C4-2B (cell line): ENCODE results near the gene ADARB2.

ENCODE experiments used
- H3K27ac ChIP-seq: fragments of 450-650 bp; 2 replicates; pipeline ENCODE4 v1.5.1; 2017
- CTCF ChIP-seq: fragments of 450-650 bp; conservative IDR thresholded peaks from 2 replicates; pipeline ENCODE4 v1.5.1; 2017; ENCODE audit warnings: mild to moderate bottlenecking
- ZFX ChIP-seq: fragments of 450-650 bp; IDR thresholded peaks from 2 replicates; pipeline ENCODE4 v1.6.1; 2017

ADARB2 gene

GRCh38 chr10:1476455-1476803 lies 260.9 kb downstream of the ADARB2 start:
- H3K27ac ChIP-seq = no peak overlapping the region
- TF ChIP-seq CTCF (no peak), ZFX (no peak)

- no peak for TF ChIP-seq ZFX
- TF ChIP-seq CTCF = no peak
- no peak overlapping the region for H3K27ac ChIP-seq
Observed at GRCh38 chr10:1475771-1476454, 261.4 kb downstream of the ADARB2 start.

GRCh38 chr10:1475098-1475591 lies 262.2 kb downstream of the ADARB2 start:
- no peak for TF ChIP-seq CTCF
- no peak for TF ChIP-seq ZFX
- no peak overlapping the region for H3K27ac ChIP-seq

DNA sequence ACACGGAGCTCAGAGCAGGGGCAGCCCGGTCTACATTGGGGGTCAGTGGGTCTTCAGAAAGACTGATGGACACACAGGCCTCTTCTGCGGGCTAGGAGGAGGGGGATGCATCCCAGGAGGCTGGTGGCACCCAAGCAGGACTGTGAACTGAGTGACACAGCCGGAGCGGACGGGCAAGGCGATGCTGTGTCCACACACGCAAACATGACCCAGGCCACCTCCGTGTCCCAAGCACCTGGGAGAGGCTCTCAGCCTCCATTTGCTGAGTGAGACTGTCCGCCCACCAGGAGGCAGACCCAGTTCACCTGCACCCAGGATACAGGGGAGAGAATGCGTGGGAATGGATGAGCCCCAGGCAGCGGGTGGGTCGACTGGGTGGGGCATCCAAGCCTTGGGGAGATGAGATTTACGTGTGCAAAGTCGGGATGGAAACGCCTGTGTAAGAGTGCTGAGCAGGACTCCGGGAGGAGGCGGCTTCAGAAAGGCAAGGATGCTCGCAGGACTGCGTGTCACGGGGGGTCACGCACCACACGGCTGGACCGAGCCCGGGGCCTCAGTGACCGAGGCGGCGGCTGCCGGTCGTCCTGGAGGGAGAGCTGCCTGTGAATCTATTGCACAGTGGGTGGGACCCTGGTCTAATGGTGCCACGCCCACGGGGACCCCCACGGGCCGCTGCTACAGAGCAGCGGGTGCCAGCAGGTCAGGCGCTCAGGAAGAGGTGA lies 262.8 kb downstream of the ADARB2 start:
- no peak overlapping the region for H3K27ac ChIP-seq
- TF ChIP-seq CTCF (no peak), ZFX (no peak)

DNA sequence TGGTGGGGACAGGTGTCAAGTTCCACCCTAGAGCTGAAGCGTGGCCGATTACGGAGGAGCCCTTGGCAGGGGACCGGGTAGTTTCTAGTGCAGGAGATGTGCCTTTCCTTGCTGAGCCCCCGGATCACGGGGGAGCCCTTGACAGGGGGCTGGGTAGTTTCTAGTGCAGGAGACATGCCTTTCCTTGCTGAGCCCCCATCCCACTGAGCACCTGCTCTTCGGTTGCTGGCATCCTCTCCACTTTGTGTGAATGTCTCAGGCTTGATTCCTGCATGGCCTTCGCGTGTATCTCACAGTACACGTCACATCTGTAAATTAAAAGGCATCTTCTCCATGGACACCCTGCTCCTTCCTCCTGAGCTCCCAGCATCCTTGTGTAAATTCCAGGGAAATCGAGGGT lies 263.5 kb downstream of the ADARB2 start:
- no peak for TF ChIP-seq CTCF
- no peak for TF ChIP-seq ZFX
- no peak overlapping the region for H3K27ac ChIP-seq

GRCh38 chr10:1472178-1472958 lies 265.0 kb downstream of the ADARB2 start:
- TF ChIP-seq ZFX (no peak), CTCF (no peak)
- no peak overlapping the region for H3K27ac ChIP-seq

DNA sequence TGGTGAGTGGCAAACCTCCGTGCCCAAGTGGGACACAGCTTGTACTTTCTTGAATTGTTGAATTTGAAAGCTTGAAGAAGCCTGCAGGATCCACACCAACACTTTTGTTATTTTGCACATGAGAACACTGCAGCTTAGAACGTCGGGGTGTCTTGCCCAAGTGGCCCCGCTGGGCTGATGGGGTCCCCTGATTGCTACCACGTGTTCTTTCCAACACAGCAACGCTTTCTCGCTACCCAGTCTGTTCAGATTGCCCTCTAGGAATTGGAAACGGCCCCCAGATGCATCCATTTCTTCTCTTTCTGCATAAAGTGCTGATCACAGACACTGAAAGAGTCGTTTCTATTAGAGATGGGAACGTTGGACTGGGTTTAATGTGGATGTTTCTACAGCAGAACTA lies 268.5 kb downstream of the ADARB2 start:
- TF ChIP-seq CTCF (no peak), ZFX (no peak)
- no peak overlapping the region for H3K27ac ChIP-seq
